Neural progenitor cell (in vitro differentiated cells): Measurements from ENCODE around the gene CENPP.

Experiments
- EZH2 ChIP-seq: fragments of 200-600 bp; sonication (generic); IDR thresholded peaks from 2 replicates; pipeline ENCODE4 v1.6.1; 2017; ENCODE audit warnings: antibody characterized with exemption, mild to moderate bottlenecking, moderate library complexity
- EZH2phosphoT487 ChIP-seq: fragments of 200-600 bp; sonication (generic); IDR thresholded peaks from 2 replicates; pipeline ENCODE4 v1.6.1; 2017; ENCODE audit warnings: antibody characterized with exemption
- TF ChIP-seq, protein P1 (sequence below): fragments of 200-600 bp; sonication (generic); IDR thresholded peaks from 2 replicates; pipeline ENCODE4 v1.5.1; 2017; ENCODE audit warnings: antibody characterized with exemption, mild to moderate bottlenecking

DNA sequence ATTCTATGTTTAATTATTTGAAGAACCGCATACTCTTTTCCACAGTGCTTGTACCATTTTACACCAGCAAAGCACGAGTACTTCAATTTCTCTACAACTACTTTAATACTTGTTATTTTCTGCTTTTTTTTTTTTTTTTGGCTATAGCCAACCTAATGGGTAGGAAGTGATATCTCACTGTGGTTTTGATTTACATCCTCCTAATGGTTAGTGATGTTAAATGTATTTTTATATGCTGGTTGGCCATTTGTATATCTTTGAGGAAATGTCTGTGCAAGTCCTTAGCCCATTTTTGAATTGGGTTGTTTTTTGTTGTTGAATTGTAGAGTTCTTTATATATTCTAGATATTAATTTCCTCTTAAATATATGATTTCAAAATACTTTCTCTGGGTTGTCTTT lies 56.0 kb downstream of the CENPP start:
- TF ChIP-seq, protein P1, sequence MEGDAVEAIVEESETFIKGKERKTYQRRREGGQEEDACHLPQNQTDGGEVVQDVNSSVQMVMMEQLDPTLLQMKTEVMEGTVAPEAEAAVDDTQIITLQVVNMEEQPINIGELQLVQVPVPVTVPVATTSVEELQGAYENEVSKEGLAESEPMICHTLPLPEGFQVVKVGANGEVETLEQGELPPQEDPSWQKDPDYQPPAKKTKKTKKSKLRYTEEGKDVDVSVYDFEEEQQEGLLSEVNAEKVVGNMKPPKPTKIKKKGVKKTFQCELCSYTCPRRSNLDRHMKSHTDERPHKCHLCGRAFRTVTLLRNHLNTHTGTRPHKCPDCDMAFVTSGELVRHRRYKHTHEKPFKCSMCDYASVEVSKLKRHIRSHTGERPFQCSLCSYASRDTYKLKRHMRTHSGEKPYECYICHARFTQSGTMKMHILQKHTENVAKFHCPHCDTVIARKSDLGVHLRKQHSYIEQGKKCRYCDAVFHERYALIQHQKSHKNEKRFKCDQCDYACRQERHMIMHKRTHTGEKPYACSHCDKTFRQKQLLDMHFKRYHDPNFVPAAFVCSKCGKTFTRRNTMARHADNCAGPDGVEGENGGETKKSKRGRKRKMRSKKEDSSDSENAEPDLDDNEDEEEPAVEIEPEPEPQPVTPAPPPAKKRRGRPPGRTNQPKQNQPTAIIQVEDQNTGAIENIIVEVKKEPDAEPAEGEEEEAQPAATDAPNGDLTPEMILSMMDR = no peak
- TF ChIP-seq EZH2 (no peak), EZH2phosphoT487 (no peak)
